PC-3 (cell line): ENCODE results near the gene CD22. TPM values are rescaled to one million over a fixed set of nuclear protein-coding genes. Genes with fewer than 3 reads are reported as not detected.

Source experiments
- ATAC-seq: fragments of 200-7000 bp; cut with Tn5 transposase; 2 replicates; pipeline ENCODE4 v1.9.1; 2020; ENCODE audit warnings: mild to moderate bottlenecking, moderate library complexity
- BruUV-seq: library from RNA; stranded (reverse); fragments of 400-500 nt; replicated peaks from 2 replicates; lab custom pipeline; 2021; lab: Mats Ljungman, UMichigan
- CTCF ChIA-PET: fragments of 300-600 bp; sonication (Branson Sonifier 250); formaldehyde crosslinking; loops from one replicate; lab custom pipeline; 2022; ENCODE audit warnings: antibody characterized with exemption; lab: Charles Lee
- POLR2A ChIA-PET: fragments of 300-600 bp; sonication (Branson Sonifier 250); formaldehyde crosslinking; loops from one replicate; lab custom pipeline; 2022; ENCODE audit warnings: antibody characterized with exemption; ENCODE audit not compliant: unreplicated experiment; lab: Charles Lee
- DNase-seq: peaks from one replicate; pipeline ENCODE4 v3.0.0-alpha.2; 2015
- H2AFZ ChIP-seq: fragments of 300-600 bp; sonication (generic); 2 replicates; pipeline ENCODE4 v1.6.0; 2016; ENCODE audit warnings: antibody characterized with exemption, low read length
- H3F3A ChIP-seq: fragments of 300-600 bp; sonication (generic); one replicate; pipeline ENCODE4 v1.6.0; 2017; ENCODE audit warnings: antibody characterized with exemption, low read length, control low read depth, mild to moderate bottlenecking; ENCODE audit not compliant: unreplicated experiment
- H3K27ac ChIP-seq: fragments of 300-600 bp; sonication (generic); 2 replicates; pipeline ENCODE4 v1.5.1; 2016; ENCODE audit warnings: mild to moderate bottlenecking, low read length
- H3K27me3 ChIP-seq: fragments of 300-600 bp; sonication (generic); 2 replicates; pipeline ENCODE4 v1.6.1; 2016; ENCODE audit warnings: low read length, mixed read lengths
- H3K36me3 ChIP-seq: fragments of 300-600 bp; sonication (generic); 2 replicates; pipeline ENCODE4 v1.6.1; 2016; ENCODE audit warnings: low read depth, mixed run types, low read length, mixed read lengths
- H3K4me1 ChIP-seq: fragments of 300-600 bp; sonication (generic); 2 replicates; pipeline ENCODE4 v1.5.1; 2016; ENCODE audit warnings: low read length; ENCODE audit not compliant: insufficient read depth
- H3K4me2 ChIP-seq: fragments of 300-600 bp; sonication (generic); 2 replicates; pipeline ENCODE4 v1.6.0; 2016; ENCODE audit warnings: low read length
- H3K4me3 ChIP-seq: fragments of 300-600 bp; sonication (generic); 2 replicates; pipeline ENCODE4 v1.5.1; 2016; ENCODE audit warnings: mild to moderate bottlenecking, low read length, mixed read lengths
- H3K79me2 ChIP-seq: fragments of 300-600 bp; sonication (generic); 2 replicates; pipeline ENCODE4 v1.6.1; 2017; ENCODE audit warnings: low read length, mixed read lengths
- H3K9ac ChIP-seq: fragments of 300-600 bp; sonication (generic); 2 replicates; pipeline ENCODE4 v1.6.0; 2016; ENCODE audit warnings: mild to moderate bottlenecking, low read length
- H3K9me2 ChIP-seq: fragments of 300-600 bp; sonication (generic); replicated peaks from 2 replicates; pipeline ENCODE4 v1.6.1; 2016; ENCODE audit warnings: mixed run types, low read length, mixed read lengths
- H3K9me3 ChIP-seq: fragments of 300-600 bp; sonication (generic); 2 replicates; pipeline ENCODE4 v1.6.1; 2016; ENCODE audit warnings: low read length, mixed read lengths
- H4K20me1 ChIP-seq: fragments of 300-600 bp; sonication (generic); 2 replicates; pipeline ENCODE4 v1.6.1; 2016; ENCODE audit warnings: low read length, mixed read lengths
- EZH2 ChIP-seq: fragments of 300-600 bp; sonication (generic); IDR thresholded peaks from one replicate; pipeline ENCODE4 v1.6.1; 2017; ENCODE audit warnings: antibody characterized with exemption, mild to moderate bottlenecking, low read length; ENCODE audit not compliant: unreplicated experiment
- EZH2phosphoT487 ChIP-seq: fragments of 300-600 bp; sonication (generic); IDR thresholded peaks from 2 replicates; pipeline ENCODE4 v1.6.1; 2018; ENCODE audit warnings: mild to moderate bottlenecking, antibody characterized with exemption, low read length, borderline replicate concordance
- intact Hi-C: fragments of 100-400 bp; cut with micrococcal nuclease; formaldehyde crosslinking; loops from 2 replicates; pipeline ENCODE4 v1.9.0; 2023
- total RNA-seq: library from RNA; depleted of rRNA; stranded (reverse); fragments of >200 nt; gene quantifications from 2 replicates; pipeline ENCODE4 v1.2.3, GENCODE V29; 2014
- TF ChIP-seq, protein P1 (sequence below): fragments of 300-600 bp; sonication (generic); conservative IDR thresholded peaks from 2 replicates; pipeline ENCODE4 v1.5.1; 2017; ENCODE audit warnings: antibody characterized with exemption, low read depth, mild to moderate bottlenecking, low read length

Gene CD22
- total RNA-seq, 1 experiment from 2014 or later = 0.07 TPM

DNA sequence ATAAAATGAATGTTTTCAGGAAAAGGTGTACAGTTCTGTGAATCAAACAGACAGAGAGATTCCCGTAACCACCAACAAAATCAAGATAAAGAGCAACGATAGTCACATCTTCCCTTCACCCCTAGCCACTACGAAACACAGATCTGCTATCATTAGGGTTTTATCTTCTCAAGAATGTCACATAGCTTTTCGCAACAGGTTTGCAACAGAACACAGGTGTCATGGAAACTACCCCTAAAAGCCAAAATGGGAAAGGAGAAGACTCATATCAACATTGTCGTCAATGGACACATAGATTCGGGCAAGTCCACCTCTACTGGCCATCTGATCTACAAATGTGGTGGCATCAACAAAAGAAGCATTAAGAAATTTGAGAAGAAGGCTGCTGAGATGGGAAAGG is 52.9 kb downstream of the CD22 start:
- Histone ChIP-seq H3K36me3 (no peaks in the 10 kb centered on the region), H3K9ac (no peak overlapping the region), H4K20me1 (no peaks in the 10 kb centered on the region), H3K9me2 (no peaks in the 10 kb centered on the region), H3K4me1 (no peaks in the 10 kb centered on the region), H2AFZ (no peak overlapping the region), H3K9me3 (0 out of 2 replicates have a peak, but pooled peaks cover 4% of the 10 kb centered on the region), H3K4me3 (no peak overlapping the region), H3K27me3 (no peaks in the 10 kb centered on the region), H3F3A (no peaks in the 10 kb centered on the region), H3K79me2 (no peaks in the 10 kb centered on the region), H3K27ac (no peak overlapping the region), H3K4me2 (no peak overlapping the region)
- intact Hi-C loops = no loop called here
- no peak for TF ChIP-seq EZH2
- TF ChIP-seq EZH2phosphoT487 = no peak
- TF ChIP-seq, protein P1, sequence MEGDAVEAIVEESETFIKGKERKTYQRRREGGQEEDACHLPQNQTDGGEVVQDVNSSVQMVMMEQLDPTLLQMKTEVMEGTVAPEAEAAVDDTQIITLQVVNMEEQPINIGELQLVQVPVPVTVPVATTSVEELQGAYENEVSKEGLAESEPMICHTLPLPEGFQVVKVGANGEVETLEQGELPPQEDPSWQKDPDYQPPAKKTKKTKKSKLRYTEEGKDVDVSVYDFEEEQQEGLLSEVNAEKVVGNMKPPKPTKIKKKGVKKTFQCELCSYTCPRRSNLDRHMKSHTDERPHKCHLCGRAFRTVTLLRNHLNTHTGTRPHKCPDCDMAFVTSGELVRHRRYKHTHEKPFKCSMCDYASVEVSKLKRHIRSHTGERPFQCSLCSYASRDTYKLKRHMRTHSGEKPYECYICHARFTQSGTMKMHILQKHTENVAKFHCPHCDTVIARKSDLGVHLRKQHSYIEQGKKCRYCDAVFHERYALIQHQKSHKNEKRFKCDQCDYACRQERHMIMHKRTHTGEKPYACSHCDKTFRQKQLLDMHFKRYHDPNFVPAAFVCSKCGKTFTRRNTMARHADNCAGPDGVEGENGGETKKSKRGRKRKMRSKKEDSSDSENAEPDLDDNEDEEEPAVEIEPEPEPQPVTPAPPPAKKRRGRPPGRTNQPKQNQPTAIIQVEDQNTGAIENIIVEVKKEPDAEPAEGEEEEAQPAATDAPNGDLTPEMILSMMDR = no peak
- no peak for DNase-seq
- no TSS peak for BruUV-seq
- CTCF ChIA-PET = no interaction called here
- POLR2A ChIA-PET = no interaction called here
- ATAC-seq = no peak

DNA sequence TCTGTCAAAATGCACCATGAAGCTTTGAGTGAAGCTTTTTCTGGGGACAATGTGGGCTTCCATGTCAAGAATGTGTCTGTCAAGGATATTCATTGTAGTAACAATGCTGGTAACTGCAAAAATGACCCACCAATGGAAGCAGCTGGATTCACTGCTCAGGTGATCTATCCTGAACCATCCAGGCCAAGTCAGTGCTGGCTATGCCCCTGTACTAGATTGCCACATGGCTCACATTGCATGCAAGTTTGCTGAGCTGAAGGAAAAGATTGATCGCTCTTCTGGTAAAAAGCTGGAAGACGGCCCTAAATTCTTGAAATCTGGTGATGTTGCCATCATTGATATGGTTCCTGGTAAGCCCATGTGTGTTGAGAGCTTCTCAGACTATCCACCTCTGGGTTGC is 54.5 kb downstream of the CD22 start:
- BruUV-seq = no TSS peak
- no peaks in the 10 kb centered on the region for H3K79me2 ChIP-seq
- no peaks in the 10 kb centered on the region for H4K20me1 ChIP-seq
- ChIA-PET POLR2A (no interaction called here), CTCF (no interaction called here)
- no peak overlapping the region for H3K9ac ChIP-seq
- H3K36me3 ChIP-seq = no peaks in the 10 kb centered on the region
- no peak for TF ChIP-seq EZH2phosphoT487
- TF ChIP-seq, protein P1 = no peak
- no peak for TF ChIP-seq EZH2
- no peak overlapping the region for H3K4me3 ChIP-seq
- H3K9me2 ChIP-seq = no peaks in the 10 kb centered on the region
- H2AFZ ChIP-seq = no peak overlapping the region
- intact Hi-C loops = no loop called here
- DNase-seq (no peak), ATAC-seq (no peak)
- H3K27me3 ChIP-seq = no peaks in the 10 kb centered on the region
- no peaks in the 10 kb centered on the region for H3F3A ChIP-seq
- H3K27ac ChIP-seq = no peak overlapping the region
- 0 out of 2 replicates have a peak, but pooled peaks cover 6% of the 10 kb centered on the region for H3K9me3 ChIP-seq
- H3K4me1 ChIP-seq = no peaks in the 10 kb centered on the region
- H3K4me2 ChIP-seq = no peak overlapping the region

DNA sequence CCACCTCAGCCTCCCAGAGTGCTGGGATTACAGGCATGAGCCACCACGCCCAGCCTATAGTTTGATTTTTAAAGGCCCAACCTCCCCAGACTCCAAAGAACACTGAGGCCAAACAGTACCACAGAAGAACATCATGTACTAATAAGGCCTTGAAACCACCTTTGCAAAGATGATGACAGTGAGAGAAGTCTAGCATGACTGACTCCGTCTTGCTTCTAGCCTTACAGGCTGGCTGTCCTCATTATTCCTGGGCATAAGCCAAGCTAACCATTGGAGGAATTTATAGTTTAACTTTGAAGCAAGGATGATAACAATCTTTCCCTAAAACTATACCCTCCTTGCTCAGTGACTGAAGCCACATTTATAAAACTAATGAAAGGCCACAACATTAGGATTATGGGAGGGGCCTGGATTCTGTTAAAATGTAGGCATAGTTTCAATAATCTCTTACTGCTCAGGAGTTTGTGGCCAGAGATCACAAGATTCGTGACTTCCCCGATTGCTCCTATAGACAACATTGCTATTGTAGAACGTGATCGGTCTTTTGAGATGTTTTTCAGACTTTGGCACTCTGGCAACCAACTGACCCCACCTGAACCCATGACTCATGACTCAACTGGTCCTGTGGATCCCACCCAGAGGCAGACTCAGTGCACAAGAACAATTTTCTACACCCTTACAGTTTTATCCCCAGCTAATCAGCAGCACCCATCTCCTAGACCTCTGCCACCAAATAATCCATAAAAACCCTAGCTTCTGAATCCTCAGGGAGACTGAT is 59.5 kb downstream of the CD22 start:
- no peak overlapping the region for H2AFZ ChIP-seq
- H3K9me2 ChIP-seq = no peaks in the 10 kb centered on the region
- H3K9me3 ChIP-seq = 0 out of 2 replicates have a peak, but pooled peaks cover 6% of the 10 kb centered on the region
- no TSS peak for BruUV-seq
- H3K9ac ChIP-seq = no peak overlapping the region
- H3K36me3 ChIP-seq = no peaks in the 10 kb centered on the region
- CTCF ChIA-PET = no interaction called here
- H3F3A ChIP-seq = no peaks in the 10 kb centered on the region
- ATAC-seq = no peak
- no peaks in the 10 kb centered on the region for H3K4me1 ChIP-seq
- no peaks in the 10 kb centered on the region for H4K20me1 ChIP-seq
- no peaks in the 10 kb centered on the region for H3K79me2 ChIP-seq
- H3K4me3 ChIP-seq = no peak overlapping the region
- DNase-seq = no peak
- H3K27me3 ChIP-seq = no peaks in the 10 kb centered on the region
- POLR2A ChIA-PET = no interaction called here
- TF ChIP-seq, protein P1 = no peak
- TF ChIP-seq EZH2 (no peak), EZH2phosphoT487 (no peak)
- H3K4me2 ChIP-seq = no peak overlapping the region
- no peak overlapping the region for H3K27ac ChIP-seq
- intact Hi-C loops = no loop called here
